NCI-H82 (cell line): Measurements from ENCODE around the gene PLXND1.

Source experiments
- DNase-seq: peaks from one replicate; lab custom pipeline; 2025; lab: John Stamatoyannopoulos, UW

Gene PLXND1

GRCh38 chr3:129599607-129600006, 6.9 kb downstream of the PLXND1 start:
- DNase-seq, result no peak

- no peak for DNase-seq
Measured at GRCh38 chr3:129599073-129599472, 7.4 kb downstream of the PLXND1 start.

GRCh38 chr3:129598484-129598883, 8.0 kb downstream of the PLXND1 start:
- DNase-seq, result no peak

- DNase-seq, result peak; percentile 51
Measured at GRCh38 chr3:129598000-129598381, 8.5 kb downstream of the PLXND1 start.

GRCh38 chr3:129597087-129597999, 9.1 kb downstream of the PLXND1 start:
- no peak for DNase-seq

GRCh38 chr3:129596194-129597086, 10.0 kb downstream of the PLXND1 start:
- peak; percentile 29 for DNase-seq

GRCh38 chr3:129595544-129596193, 10.8 kb downstream of the PLXND1 start:
- DNase-seq, result no peak

- DNase-seq, result no peak
Measured at GRCh38 chr3:129594907-129595390, 11.5 kb downstream of the PLXND1 start.

GRCh38 chr3:129594409-129594808, 12.1 kb downstream of the PLXND1 start:
- no peak for DNase-seq

- peak; percentile 52 for DNase-seq
Measured at GRCh38 chr3:129593595-129594339, 12.7 kb downstream of the PLXND1 start.

GRCh38 chr3:129593230-129593594, 13.3 kb downstream of the PLXND1 start:
- DNase-seq, result peak; percentile 55

- DNase-seq, result peak; percentile 84
Measured at GRCh38 chr3:129592381-129593131, 13.9 kb downstream of the PLXND1 start.

- no peak for DNase-seq
Measured at GRCh38 chr3:129591932-129592331, 14.5 kb downstream of the PLXND1 start.

- no peak for DNase-seq
Measured at GRCh38 chr3:129590215-129590614, 16.3 kb downstream of the PLXND1 start.

GRCh38 chr3:129587566-129588210, 18.8 kb downstream of the PLXND1 start:
- DNase-seq, result no peak

- no peak for DNase-seq
Measured at GRCh38 chr3:129586746-129587430, 19.6 kb downstream of the PLXND1 start.

- no peak for DNase-seq
Measured at GRCh38 chr3:129585949-129586657, 20.4 kb downstream of the PLXND1 start.

- no peak for DNase-seq
Measured at GRCh38 chr3:129584631-129585030, 21.8 kb downstream of the PLXND1 start.

GRCh38 chr3:129583289-129583688, 23.2 kb downstream of the PLXND1 start:
- DNase-seq, result no peak
